ENCODE measurements around the gene MCOLN3.
A peak's percentile ranks its signal among the peaks of the same experiment; 100 is the strongest.

Gene MCOLN3

DNA sequence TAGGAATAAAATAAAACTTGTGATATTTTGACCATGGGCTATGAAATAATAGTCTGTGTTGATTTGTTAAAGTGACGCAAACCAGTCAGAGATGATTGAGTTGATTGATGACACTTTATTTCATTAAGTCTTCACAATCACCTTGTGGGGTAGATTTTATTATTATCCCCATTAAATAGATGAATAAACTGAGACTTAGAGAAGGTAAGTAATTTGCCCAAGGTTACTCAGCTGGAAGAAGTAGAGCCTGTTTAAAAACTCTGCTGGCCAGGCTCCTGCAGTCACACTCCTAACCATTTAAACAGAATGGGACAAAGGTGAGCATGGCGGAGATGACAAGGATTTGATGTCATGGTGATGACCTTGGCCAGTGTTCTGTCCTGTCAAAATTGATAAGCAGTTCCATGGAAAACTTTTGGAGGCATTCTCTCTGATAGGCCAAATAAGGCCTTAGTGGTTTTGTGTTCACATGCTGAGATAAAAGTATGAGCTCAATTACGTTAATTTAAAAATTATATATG is 22.7 kb upstream of the MCOLN3 start:
- Histone ChIP-seq H3K4me1 (ENCODE audit: control insufficient read depth, insufficient read depth, low read length) (no peaks in the 10 kb centered on the region), H3K9me3 (replicated peaks; ENCODE audit: low read length) (no peaks in the 10 kb centered on the region), H3K4me3 (ENCODE audit: low read length) (no peak overlapping the region), H3K27me3 (ENCODE audit: control insufficient read depth, insufficient read depth, low read length) (no peaks in the 10 kb centered on the region), H3K36me3 (ENCODE audit: insufficient read depth, low read length) (no peaks in the 10 kb centered on the region), H3K4me2 (ENCODE audit: low read length) (no peak overlapping the region), H3K9ac (ENCODE audit: low read depth, low read length) (no peak overlapping the region)

DNA sequence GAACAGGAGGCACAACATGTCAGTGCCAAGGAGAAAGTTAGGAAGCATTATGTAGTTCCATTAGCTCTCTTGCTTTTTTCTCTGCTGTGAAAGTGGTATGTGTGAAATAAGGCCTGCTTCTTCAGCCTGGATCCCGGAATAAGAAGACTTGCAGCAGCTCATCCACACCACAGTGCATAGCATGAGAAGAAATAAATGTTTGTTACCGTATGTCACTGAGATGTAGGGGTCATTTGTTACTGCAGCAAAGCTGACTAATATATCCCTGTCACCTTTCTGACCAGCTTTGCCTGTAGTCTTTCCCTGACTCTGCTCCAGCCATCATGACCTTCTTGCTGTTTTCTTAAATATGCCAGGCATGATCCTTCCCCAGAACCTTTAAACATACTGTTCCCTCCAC is 20.5 kb upstream of the MCOLN3 start:
- H3K9ac ChIP-seq (ENCODE audit: low read depth, low read length): no peak overlapping the region
- no peaks in the 10 kb centered on the region for H3K9me3 ChIP-seq (replicated peaks; ENCODE audit: low read length)
- H3K36me3 ChIP-seq (ENCODE audit: insufficient read depth, low read length): no peaks in the 10 kb centered on the region
- no peaks in the 10 kb centered on the region for H3K4me1 ChIP-seq (ENCODE audit: control insufficient read depth, insufficient read depth, low read length)
- H3K4me2 ChIP-seq (ENCODE audit: low read length): no peak overlapping the region
- H3K4me3 ChIP-seq (ENCODE audit: low read length): no peak overlapping the region
- no peaks in the 10 kb centered on the region for H3K27me3 ChIP-seq (ENCODE audit: control insufficient read depth, insufficient read depth, low read length)

DNA sequence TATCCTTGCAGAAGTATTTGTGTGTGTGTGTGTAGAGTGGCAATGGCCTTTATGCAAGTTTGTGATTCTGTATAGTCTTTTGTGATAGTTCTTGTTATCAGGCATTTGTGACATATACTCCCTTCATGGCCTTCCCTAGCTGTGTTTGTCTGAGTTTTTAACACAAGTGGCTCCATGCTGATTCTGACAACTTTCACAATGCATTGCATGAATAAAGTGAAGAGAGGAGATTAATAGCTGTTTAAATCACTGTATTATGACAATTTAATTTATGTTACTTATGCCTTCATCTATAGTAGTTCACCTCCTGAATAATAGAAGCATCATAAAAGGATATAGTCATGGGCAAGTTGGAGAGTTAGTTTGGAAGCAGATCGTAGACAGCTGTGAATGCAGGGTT is 17.2 kb upstream of the MCOLN3 start:
- Histone ChIP-seq H3K27me3 (ENCODE audit: control insufficient read depth, insufficient read depth, low read length) (no peaks in the 10 kb centered on the region), H3K4me3 (ENCODE audit: low read length) (no peak overlapping the region), H3K4me1 (ENCODE audit: control insufficient read depth, insufficient read depth, low read length) (peaks cover 12% of the 10 kb centered on the region), H3K9me3 (replicated peaks; ENCODE audit: low read length) (no peaks in the 10 kb centered on the region), H3K9ac (ENCODE audit: low read depth, low read length) (no peak overlapping the region), H3K36me3 (ENCODE audit: insufficient read depth, low read length) (no peaks in the 10 kb centered on the region), H3K4me2 (ENCODE audit: low read length) (no peak overlapping the region)

DNA sequence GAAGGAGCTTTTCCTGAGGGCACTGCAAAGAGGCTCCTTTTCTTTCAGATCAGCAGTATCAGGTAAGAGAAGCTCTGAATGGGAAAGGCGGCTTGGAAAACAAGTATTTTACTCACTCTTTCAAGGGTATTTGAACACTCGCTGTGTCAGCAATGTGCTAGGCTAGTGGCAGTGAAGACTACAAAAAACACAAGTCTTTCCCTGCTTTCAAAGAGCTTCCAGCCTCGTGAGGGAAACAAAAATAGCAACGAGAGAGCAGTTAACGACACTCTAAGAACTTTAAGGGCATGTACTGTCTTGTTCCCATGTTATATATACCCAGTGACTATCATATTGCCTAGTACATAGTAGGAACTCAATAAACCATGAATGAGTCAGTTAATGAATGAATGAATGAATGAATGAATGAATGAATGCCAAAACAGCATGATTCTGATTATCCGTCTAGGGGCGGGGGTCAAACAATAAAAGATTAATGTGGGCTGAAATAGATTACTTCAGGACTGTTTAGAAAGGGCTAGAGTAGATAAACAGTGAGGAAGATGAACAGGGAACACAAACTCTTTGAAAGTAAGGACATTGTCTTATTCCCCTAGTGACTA is 14.2 kb upstream of the MCOLN3 start:
- Histone ChIP-seq H3K4me3 (ENCODE audit: low read length) (peak overlapping the region; percentile 70), H3K4me1 (ENCODE audit: control insufficient read depth, insufficient read depth, low read length) (peaks cover 35% of the 10 kb centered on the region), H3K9ac (ENCODE audit: low read depth, low read length) (peak overlapping the region; percentile 83)

DNA sequence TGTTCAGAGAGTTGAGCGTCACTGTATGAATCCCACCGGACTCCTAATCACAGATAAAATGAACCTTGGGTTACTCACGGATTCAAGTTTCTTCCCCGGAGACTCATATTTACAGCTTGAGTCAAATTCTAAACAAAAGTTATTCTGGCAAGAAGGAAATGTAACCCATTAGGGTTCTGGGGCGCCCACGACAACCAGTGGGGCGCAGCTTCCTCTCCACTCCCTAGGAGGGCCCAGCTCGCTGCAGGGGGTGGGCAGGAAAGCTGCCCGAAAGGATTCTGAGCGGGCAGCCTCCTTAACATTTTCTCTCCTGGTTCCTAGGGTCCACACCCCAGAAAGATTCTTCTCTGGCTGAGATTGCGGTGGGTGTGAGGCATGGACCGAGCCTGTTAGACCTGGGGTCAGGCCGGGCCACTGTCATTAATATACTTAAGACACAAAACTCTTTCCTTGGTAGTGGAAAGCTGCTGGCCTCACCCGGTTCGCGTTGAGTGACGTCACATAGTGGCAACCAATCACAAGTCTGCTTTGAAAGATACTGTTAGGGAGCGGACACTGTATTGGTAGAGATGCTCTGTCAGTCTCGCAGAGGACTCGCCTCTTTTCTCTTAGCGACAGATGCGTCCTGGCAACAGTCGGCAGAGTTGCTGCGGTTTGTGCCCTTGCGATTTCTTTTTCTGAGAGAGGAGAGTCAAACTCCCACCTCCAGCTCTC is 13.6 kb upstream of the MCOLN3 start:
- no peaks in the 10 kb centered on the region for H3K27me3 ChIP-seq (ENCODE audit: control insufficient read depth, insufficient read depth, low read length)
- H3K4me2 ChIP-seq (ENCODE audit: low read length): peak overlapping the region; percentile 89
- H3K9me3 ChIP-seq (replicated peaks; ENCODE audit: low read length): no peaks in the 10 kb centered on the region
- H3K4me1 ChIP-seq (ENCODE audit: control insufficient read depth, insufficient read depth, low read length): peaks cover 35% of the 10 kb centered on the region
- H3K36me3 ChIP-seq (ENCODE audit: insufficient read depth, low read length): no peaks in the 10 kb centered on the region
- peak overlapping the region; percentile 83 for H3K9ac ChIP-seq (ENCODE audit: low read depth, low read length)
- H3K4me3 ChIP-seq (ENCODE audit: low read length): peak overlapping the region; percentile 70

More for the DNA sequence above, 14.2 kb upstream of the MCOLN3 start:
- H3K36me3 ChIP-seq (ENCODE audit: insufficient read depth, low read length): no peaks in the 10 kb centered on the region
- H3K27me3 ChIP-seq (ENCODE audit: control insufficient read depth, insufficient read depth, low read length): no peaks in the 10 kb centered on the region
- peak overlapping the region; percentile 89 for H3K4me2 ChIP-seq (ENCODE audit: low read length)
- H3K9me3 ChIP-seq (replicated peaks; ENCODE audit: low read length): no peaks in the 10 kb centered on the region

DNA sequence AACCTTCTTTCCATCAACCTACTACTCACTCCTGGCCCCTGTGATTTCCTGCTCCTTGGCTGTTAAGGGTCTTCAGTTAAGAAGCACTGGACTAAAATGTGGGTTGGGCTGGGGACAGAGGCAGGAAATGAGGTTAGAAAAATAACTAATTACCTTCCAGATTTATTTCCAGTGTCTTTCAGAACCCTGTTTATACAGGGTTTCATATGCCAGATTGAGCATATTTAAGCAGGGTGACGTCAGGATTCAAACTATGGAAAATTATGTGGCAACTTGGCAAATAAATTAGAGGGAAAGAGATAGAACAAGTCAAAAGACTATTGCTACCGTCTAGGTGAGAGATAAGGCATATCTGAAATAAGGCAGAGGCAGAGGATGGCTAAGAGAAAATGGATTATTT is 11.7 kb upstream of the MCOLN3 start:
- Histone ChIP-seq H3K9me3 (replicated peaks; ENCODE audit: low read length) (no peaks in the 10 kb centered on the region), H3K4me2 (ENCODE audit: low read length) (no peak overlapping the region), H3K9ac (ENCODE audit: low read depth, low read length) (no peak overlapping the region), H3K4me1 (ENCODE audit: control insufficient read depth, insufficient read depth, low read length) (peaks cover 35% of the 10 kb centered on the region), H3K36me3 (ENCODE audit: insufficient read depth, low read length) (no peaks in the 10 kb centered on the region), H3K4me3 (ENCODE audit: low read length) (no peak overlapping the region), H3K27me3 (ENCODE audit: control insufficient read depth, insufficient read depth, low read length) (no peaks in the 10 kb centered on the region)

DNA sequence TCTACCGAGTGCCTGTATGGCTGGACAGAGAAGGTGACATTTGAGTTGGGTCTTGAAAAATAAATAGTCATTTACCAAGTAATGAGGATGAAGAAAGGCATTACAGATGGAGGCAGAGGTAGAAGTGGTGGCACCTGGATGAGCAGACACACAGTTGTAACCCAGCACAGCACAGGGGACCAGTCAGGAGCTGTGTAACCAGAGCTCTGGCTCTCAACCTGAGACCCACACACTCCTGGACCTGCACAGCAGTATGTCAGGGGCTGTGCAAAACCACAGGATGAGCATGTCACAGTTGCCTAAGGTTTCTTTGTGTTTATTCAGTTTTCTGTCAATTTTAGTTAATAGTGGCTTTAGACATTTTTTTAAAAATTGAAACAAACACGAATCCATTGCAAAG is 11.3 kb upstream of the MCOLN3 start:
- H3K36me3 ChIP-seq (ENCODE audit: insufficient read depth, low read length): no peaks in the 10 kb centered on the region
- H3K4me1 ChIP-seq (ENCODE audit: control insufficient read depth, insufficient read depth, low read length): peaks cover 35% of the 10 kb centered on the region
- no peaks in the 10 kb centered on the region for H3K27me3 ChIP-seq (ENCODE audit: control insufficient read depth, insufficient read depth, low read length)
- no peaks in the 10 kb centered on the region for H3K9me3 ChIP-seq (replicated peaks; ENCODE audit: low read length)
- H3K4me2 ChIP-seq (ENCODE audit: low read length): no peak overlapping the region
- no peak overlapping the region for H3K4me3 ChIP-seq (ENCODE audit: low read length)
- H3K9ac ChIP-seq (ENCODE audit: low read depth, low read length): no peak overlapping the region

DNA sequence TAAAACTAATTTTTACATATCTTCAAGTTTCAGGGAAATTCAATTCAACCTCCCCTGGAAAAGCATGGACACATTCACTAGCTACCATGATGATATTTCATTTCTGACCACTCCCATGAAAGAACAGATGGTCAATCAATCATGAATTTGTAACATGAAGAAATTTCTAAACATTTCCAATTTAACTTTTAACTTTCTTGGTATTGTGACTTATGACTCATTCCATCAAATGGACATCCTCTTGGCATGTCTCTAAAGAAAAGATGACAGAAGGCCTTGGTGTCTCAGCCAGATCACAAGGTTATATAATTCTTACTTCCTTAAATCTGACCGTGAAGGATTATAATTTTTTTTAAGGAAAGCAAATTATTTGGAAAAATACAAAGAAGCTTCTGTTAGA is 10.5 kb upstream of the MCOLN3 start:
- Histone ChIP-seq H3K4me3 (ENCODE audit: low read length) (no peak overlapping the region), H3K36me3 (ENCODE audit: insufficient read depth, low read length) (no peaks in the 10 kb centered on the region), H3K27me3 (ENCODE audit: control insufficient read depth, insufficient read depth, low read length) (no peaks in the 10 kb centered on the region), H3K4me2 (ENCODE audit: low read length) (peak overlapping the region; percentile 1), H3K4me1 (ENCODE audit: control insufficient read depth, insufficient read depth, low read length) (peaks cover 35% of the 10 kb centered on the region), H3K9me3 (replicated peaks; ENCODE audit: low read length) (no peaks in the 10 kb centered on the region), H3K9ac (ENCODE audit: low read depth, low read length) (no peak overlapping the region)

DNA sequence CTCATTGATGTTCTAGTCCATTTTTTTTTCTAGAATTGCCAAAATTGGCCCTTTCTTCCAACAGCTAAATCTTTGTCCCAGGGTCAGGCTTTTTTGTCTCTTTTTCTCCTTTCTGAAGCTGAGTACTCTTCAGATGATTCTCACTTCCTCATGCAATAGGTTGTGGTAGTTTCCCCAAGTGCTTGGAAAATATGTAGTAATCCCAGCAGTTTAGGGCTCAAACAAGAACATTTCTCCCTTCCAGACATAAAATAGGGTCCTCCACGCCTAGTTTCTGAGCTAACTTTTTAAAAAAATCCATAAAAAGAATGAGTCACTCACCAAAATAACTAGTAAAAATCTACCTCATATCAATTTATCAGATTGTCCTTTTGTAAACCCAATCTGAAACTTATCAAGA is 10.0 kb upstream of the MCOLN3 start:
- H3K4me2 ChIP-seq (ENCODE audit: low read length): peak overlapping the region; percentile 3
- no peaks in the 10 kb centered on the region for H3K36me3 ChIP-seq (ENCODE audit: insufficient read depth, low read length)
- H3K4me3 ChIP-seq (ENCODE audit: low read length): no peak overlapping the region
- H3K27me3 ChIP-seq (ENCODE audit: control insufficient read depth, insufficient read depth, low read length): no peaks in the 10 kb centered on the region
- no peaks in the 10 kb centered on the region for H3K9me3 ChIP-seq (replicated peaks; ENCODE audit: low read length)
- H3K4me1 ChIP-seq (ENCODE audit: control insufficient read depth, insufficient read depth, low read length): peaks cover 35% of the 10 kb centered on the region
- no peak overlapping the region for H3K9ac ChIP-seq (ENCODE audit: low read depth, low read length)

DNA sequence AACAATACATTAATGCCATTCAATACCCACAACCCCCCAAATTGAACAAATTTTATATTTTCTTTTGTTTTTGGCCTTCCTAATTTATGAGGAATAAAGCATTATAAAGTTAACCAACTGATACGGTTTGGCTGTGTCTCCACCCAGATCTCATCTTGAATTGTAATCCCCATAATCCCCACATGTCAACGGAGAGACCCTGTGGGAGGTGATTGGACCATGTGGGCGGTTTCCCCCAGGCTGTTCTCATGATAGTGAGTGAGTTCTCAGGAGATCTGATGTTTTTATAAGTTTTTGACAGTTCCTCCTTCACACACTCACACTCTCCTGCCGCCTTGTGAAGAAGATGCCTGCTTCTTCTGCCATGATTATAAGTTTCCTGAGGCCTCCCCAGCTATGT is 6.4 kb upstream of the MCOLN3 start:
- no peak overlapping the region for H3K9ac ChIP-seq (ENCODE audit: low read depth, low read length)
- no peaks in the 10 kb centered on the region for H3K9me3 ChIP-seq (replicated peaks; ENCODE audit: low read length)
- H3K27me3 ChIP-seq (ENCODE audit: control insufficient read depth, insufficient read depth, low read length): peaks cover 2% of the 10 kb centered on the region
- no peak overlapping the region for H3K4me3 ChIP-seq (ENCODE audit: low read length)
- H3K4me2 ChIP-seq (ENCODE audit: low read length): no peak overlapping the region
- no peaks in the 10 kb centered on the region for H3K36me3 ChIP-seq (ENCODE audit: insufficient read depth, low read length)
- H3K4me1 ChIP-seq (ENCODE audit: control insufficient read depth, insufficient read depth, low read length): peaks cover 17% of the 10 kb centered on the region

DNA sequence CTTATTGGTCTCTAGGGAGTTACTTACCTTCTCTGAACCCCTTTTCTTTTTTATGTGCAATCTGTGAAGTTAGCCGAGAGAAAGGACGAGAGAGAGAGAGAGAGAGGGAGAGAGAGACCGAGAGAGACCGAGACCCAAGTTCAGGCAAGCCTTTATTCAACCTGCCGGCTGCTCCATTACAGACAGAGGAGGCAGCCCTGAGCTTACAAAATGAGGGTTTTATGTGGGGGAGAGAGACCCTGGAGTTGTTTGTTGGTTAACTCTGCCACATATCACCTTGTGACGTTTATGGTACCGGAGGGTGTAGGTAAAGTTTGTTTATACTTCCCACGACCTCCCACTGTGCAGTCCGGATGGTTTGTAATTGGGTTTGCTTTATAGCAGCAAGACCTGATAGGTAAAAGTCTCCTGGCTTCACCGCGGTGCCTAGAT is 1.5 kb upstream of the MCOLN3 start:
- Histone ChIP-seq H3K36me3 (ENCODE audit: insufficient read depth, low read length) (no peaks in the 10 kb centered on the region), H3K4me1 (ENCODE audit: control insufficient read depth, insufficient read depth, low read length) (peaks cover 3% of the 10 kb centered on the region), H3K27me3 (ENCODE audit: control insufficient read depth, insufficient read depth, low read length) (peaks cover 26% of the 10 kb centered on the region), H3K9me3 (replicated peaks; ENCODE audit: low read length) (no peaks in the 10 kb centered on the region), H3K9ac (ENCODE audit: low read depth, low read length) (no peak overlapping the region), H3K4me2 (ENCODE audit: low read length) (no peak overlapping the region), H3K4me3 (ENCODE audit: low read length) (no peak overlapping the region)

All from skeletal muscle satellite cell (primary cell).